Neural cell (in vitro differentiated cells): ENCODE results near the gene BMS1. TPM values are rescaled to one million over a fixed set of nuclear protein-coding genes. Genes with fewer than 3 reads are reported as not detected.

Experiments used
- H2AFZ ChIP-seq: fragments of 200-600, 300-800 bp; sonication (generic), shearing (Covaris generic); 2 replicates; pipeline ENCODE4 v1.6.0; 2014; ENCODE audit warnings: low read depth, mild to moderate bottlenecking, antibody characterized with exemption, low read length, moderate library complexity
- H3F3A ChIP-seq: fragments of 200-600 bp; shearing (Covaris generic); 2 replicates; pipeline ENCODE4 v1.6.1; 2016; ENCODE audit warnings: mild to moderate bottlenecking, moderate library complexity, mixed read lengths, antibody characterized with exemption, low read length; ENCODE audit not compliant: insufficient read depth, poor library complexity, severe bottlenecking
- H3K27ac ChIP-seq: fragments of 200-600, 300-800 bp; sonication (generic), shearing (Covaris generic); 2 replicates; pipeline ENCODE4 v1.5.1; 2014; ENCODE audit warnings: mild to moderate bottlenecking, low read length, moderate library complexity
- H3K27me3 ChIP-seq: fragments of 300-800, 200-600 bp; sonication (generic), shearing (Covaris generic); 2 replicates; pipeline ENCODE4 v1.6.0; 2014; ENCODE audit warnings: mild to moderate bottlenecking, low read depth, low read length, moderate library complexity; ENCODE audit not compliant: insufficient read depth
- H3K36me3 ChIP-seq: fragments of 300-800, 200-600 bp; sonication (generic), shearing (Covaris generic); 2 replicates; pipeline ENCODE4 v1.5.1; 2014; ENCODE audit warnings: mild to moderate bottlenecking, antibody characterized with exemption, low read length, moderate library complexity; ENCODE audit not compliant: insufficient read depth
- H3K4me2 ChIP-seq: fragments of 300-800, 200-600 bp; sonication (generic), shearing (Covaris generic); 2 replicates; pipeline ENCODE4 v1.6.0; 2014; ENCODE audit warnings: mild to moderate bottlenecking, low read length
- H3K4me3 ChIP-seq: fragments of 300-800, 200-600 bp; sonication (generic), shearing (Covaris generic); 2 replicates; pipeline ENCODE4 v1.5.1; 2014; ENCODE audit warnings: mild to moderate bottlenecking, low read length, moderate library complexity
- H3K79me2 ChIP-seq: fragments of 200-600 bp; shearing (Covaris generic); replicated peaks from 2 replicates; pipeline ENCODE4 v1.6.0; 2014; ENCODE audit warnings: mild to moderate bottlenecking, low read length, moderate library complexity; ENCODE audit not compliant: insufficient read depth
- H3K9ac ChIP-seq: fragments of 300-800, 200-600 bp; sonication (generic), shearing (Covaris generic); 2 replicates; pipeline ENCODE4 v1.6.1; 2016; ENCODE audit warnings: mild to moderate bottlenecking, low read length, mixed read lengths
- H3K9me2 ChIP-seq: fragments of 200-600 bp; shearing (Covaris generic); 2 replicates; pipeline ENCODE4 v1.6.1; 2016; ENCODE audit warnings: mild to moderate bottlenecking, low read length, mixed read lengths; ENCODE audit not compliant: insufficient read depth
- H3K9me3 ChIP-seq: fragments of 200-600, 300-800 bp; sonication (generic), shearing (Covaris generic); 2 replicates; pipeline ENCODE4 v1.6.1; 2016; ENCODE audit warnings: mild to moderate bottlenecking, mixed run types, low read length, moderate library complexity, mixed read lengths
- H4K20me1 ChIP-seq: fragments of 200-600 bp; shearing (Covaris generic); 2 replicates; pipeline ENCODE4 v1.6.1; 2016; ENCODE audit warnings: mild to moderate bottlenecking, mixed run types; ENCODE audit not compliant: insufficient read depth
- CTCF ChIP-seq: fragments of 450-650 bp; IDR thresholded peaks from 2 replicates; pipeline ENCODE4 v1.5.1; 2014; ENCODE audit warnings: antibody characterized with exemption, mild to moderate bottlenecking, moderate library complexity; ENCODE audit not compliant: poor library complexity, severe bottlenecking
- EP300 ChIP-seq: fragments of 450-650 bp; conservative IDR thresholded peaks from 2 replicates; pipeline ENCODE4 v1.6.1; 2014; ENCODE audit warnings: antibody characterized with exemption, mild to moderate bottlenecking, moderate library complexity; ENCODE audit not compliant: poor library complexity, severe bottlenecking
- EZH2 ChIP-seq: fragments of 200-600, 300-800 bp; shearing (Covaris generic), sonication (generic); IDR thresholded peaks from 2 replicates; pipeline ENCODE4 v1.6.1; 2014; ENCODE audit warnings: antibody characterized with exemption, low read length, borderline replicate concordance, mild to moderate bottlenecking; ENCODE audit not compliant: insufficient read depth, poor library complexity, severe bottlenecking
- MXI1 ChIP-seq: fragments of 450-650 bp; conservative IDR thresholded peaks from 2 replicates; pipeline ENCODE4 v1.6.1; 2014; ENCODE audit warnings: antibody characterized with exemption, mild to moderate bottlenecking; ENCODE audit not compliant: poor library complexity, severe bottlenecking
- POLR2AphosphoS5 ChIP-seq: IDR thresholded peaks from 2 replicates; pipeline ENCODE4 v1.6.1; 2012
- RAD21 ChIP-seq: fragments of 450-650 bp; conservative IDR thresholded peaks from 2 replicates; pipeline ENCODE4 v1.6.1; 2014; ENCODE audit warnings: antibody characterized with exemption, mild to moderate bottlenecking, moderate library complexity
- SMC3 ChIP-seq: fragments of 450-650 bp; conservative IDR thresholded peaks from 2 replicates; pipeline ENCODE4 v1.6.1; 2014; ENCODE audit warnings: antibody characterized with exemption, mild to moderate bottlenecking, moderate library complexity; ENCODE audit not compliant: poor library complexity
- TAF1 ChIP-seq: IDR thresholded peaks from 2 replicates; pipeline ENCODE4 v1.6.1; 2012; ENCODE audit warnings: low read depth
- polyA plus RNA-seq: library from polyadenylated mRNA; depleted of rRNA; stranded (reverse); fragments of >200 nt; gene quantifications from 2 replicates; pipeline ENCODE4 v1.2.3, GENCODE V29; 2014
- TF ChIP-seq, protein P1 (sequence below): IDR thresholded peaks from 2 replicates; pipeline ENCODE4 v1.6.1; 2012; ENCODE audit warnings: borderline replicate concordance

Gene BMS1
- polyA plus RNA-seq, 1 donor from 2014 or later, result 8.5 TPM

DNA sequence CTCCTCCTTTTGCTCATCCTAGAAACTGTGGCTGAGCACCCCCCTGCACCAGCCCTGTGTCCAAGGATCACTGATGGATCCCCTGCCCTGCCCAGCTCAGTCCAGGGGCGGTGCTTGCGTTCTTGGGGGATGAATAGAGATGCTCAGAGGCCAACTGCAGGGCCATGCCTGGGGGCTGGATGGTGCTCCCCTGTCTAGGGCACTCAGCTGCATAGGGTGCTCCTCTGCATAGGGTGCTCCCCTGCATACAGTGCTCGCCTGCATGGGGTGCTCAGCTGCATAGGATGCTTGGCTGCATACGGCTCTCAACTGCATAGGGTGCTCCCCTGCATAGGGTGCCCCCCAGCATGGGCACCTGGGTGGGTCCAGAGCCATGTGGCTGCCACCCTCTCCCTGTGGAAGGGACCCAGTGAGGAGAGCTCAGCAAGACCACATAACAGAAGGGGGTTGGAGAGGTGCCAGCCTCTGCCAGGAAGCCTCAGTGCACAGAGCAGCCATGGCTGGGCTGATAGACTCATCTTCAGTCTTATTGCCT lies 95.0 kb downstream of the BMS1 start:
- Histone ChIP-seq H3K4me3 (no peak overlapping the region), H3K9me2 (no peaks in the 10 kb centered on the region), H3K9me3 (no peaks in the 10 kb centered on the region), H3K27ac (no peak overlapping the region), H3K4me2 (no peak overlapping the region), H3K79me2 (no peaks in the 10 kb centered on the region), H3K36me3 (no peaks in the 10 kb centered on the region), H4K20me1 (no peaks in the 10 kb centered on the region), H3K27me3 (no peaks in the 10 kb centered on the region), H3K9ac (no peak overlapping the region), H3F3A (no peaks in the 10 kb centered on the region), H2AFZ (no peak overlapping the region)
- TF ChIP-seq EP300 (no peak), EZH2 (no peak), POLR2AphosphoS5 (no peak), RAD21 (no peak), CTCF (no peak), MXI1 (no peak), TAF1 (no peak), SMC3 (no peak)
- TF ChIP-seq, protein P1, sequence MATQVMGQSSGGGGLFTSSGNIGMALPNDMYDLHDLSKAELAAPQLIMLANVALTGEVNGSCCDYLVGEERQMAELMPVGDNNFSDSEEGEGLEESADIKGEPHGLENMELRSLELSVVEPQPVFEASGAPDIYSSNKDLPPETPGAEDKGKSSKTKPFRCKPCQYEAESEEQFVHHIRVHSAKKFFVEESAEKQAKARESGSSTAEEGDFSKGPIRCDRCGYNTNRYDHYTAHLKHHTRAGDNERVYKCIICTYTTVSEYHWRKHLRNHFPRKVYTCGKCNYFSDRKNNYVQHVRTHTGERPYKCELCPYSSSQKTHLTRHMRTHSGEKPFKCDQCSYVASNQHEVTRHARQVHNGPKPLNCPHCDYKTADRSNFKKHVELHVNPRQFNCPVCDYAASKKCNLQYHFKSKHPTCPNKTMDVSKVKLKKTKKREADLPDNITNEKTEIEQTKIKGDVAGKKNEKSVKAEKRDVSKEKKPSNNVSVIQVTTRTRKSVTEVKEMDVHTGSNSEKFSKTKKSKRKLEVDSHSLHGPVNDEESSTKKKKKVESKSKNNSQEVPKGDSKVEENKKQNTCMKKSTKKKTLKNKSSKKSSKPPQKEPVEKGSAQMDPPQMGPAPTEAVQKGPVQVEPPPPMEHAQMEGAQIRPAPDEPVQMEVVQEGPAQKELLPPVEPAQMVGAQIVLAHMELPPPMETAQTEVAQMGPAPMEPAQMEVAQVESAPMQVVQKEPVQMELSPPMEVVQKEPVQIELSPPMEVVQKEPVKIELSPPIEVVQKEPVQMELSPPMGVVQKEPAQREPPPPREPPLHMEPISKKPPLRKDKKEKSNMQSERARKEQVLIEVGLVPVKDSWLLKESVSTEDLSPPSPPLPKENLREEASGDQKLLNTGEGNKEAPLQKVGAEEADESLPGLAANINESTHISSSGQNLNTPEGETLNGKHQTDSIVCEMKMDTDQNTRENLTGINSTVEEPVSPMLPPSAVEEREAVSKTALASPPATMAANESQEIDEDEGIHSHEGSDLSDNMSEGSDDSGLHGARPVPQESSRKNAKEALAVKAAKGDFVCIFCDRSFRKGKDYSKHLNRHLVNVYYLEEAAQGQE, result no peak

GRCh38 chr10:42878134-42878820 lies 95.7 kb downstream of the BMS1 start:
- no peak overlapping the region for H3K27ac ChIP-seq
- H3K4me2 ChIP-seq, result no peak overlapping the region
- no peaks in the 10 kb centered on the region for H3F3A ChIP-seq
- H3K36me3 ChIP-seq, result no peaks in the 10 kb centered on the region
- no peaks in the 10 kb centered on the region for H3K9me3 ChIP-seq
- no peaks in the 10 kb centered on the region for H4K20me1 ChIP-seq
- H3K4me3 ChIP-seq, result no peak overlapping the region
- no peaks in the 10 kb centered on the region for H3K27me3 ChIP-seq
- no peak overlapping the region for H3K9ac ChIP-seq
- no peak overlapping the region for H2AFZ ChIP-seq
- TF ChIP-seq RAD21, result no peak
- TF ChIP-seq, protein P1, result no peak
- no peaks in the 10 kb centered on the region for H3K79me2 ChIP-seq
- no peaks in the 10 kb centered on the region for H3K9me2 ChIP-seq
